GM21737 (cell line): ENCODE data around the gene TMEM196.

ENCODE experiments used
- ATAC-seq: cut with Tn5 transposase; IDR thresholded peaks from one replicate; pipeline ENCODE4 v1.9.1; 2021; ENCODE audit warnings: mild to moderate bottlenecking, moderate library complexity; ENCODE audit not compliant: unreplicated experiment

The TMEM196 gene

DNA sequence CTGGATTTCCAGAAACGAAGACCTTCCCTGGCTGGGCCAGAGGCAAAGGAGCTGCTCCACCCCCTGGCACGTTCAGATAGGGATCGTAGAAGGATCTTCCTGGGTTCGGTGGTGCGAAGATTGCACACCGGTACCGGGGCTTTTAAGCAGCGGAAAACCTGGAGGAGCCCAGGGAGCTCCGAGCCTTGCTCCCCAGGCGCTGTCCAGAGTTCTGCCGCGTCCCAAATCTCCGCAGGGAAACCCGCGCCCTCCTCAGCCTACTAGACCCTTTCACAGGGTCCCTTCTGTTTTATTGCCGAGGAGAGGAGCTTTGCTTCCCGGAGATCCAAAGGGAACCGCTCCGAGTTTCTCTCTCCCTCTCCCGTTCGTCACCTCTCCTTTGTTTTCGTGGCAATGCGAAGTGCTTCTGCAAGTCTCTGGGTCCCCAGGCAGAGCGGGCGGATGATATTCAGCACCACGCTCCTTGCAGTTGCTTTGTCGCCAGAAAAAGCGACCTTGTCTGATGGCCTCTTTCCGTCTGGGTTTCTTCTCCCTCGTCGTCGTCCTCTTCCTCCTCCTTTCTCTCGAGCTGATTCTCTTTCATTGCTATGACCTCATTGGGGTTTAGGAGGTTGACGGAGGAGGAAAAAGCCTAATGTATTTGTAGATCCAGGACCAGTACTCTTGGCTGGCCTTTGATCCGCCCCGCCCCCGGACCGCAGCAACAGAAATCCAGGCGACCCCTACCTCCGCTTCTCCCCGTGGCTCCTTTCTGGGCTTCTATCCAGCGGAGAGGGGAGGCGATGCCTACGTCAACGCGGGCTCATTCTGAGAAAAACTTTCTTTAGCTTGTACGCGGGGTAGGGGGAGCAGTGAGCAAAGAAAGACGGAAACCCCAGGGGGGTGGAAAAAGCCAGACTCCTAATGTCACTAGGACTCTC lies at the start of gene TMEM196:
TSS of gene TMEM196 (minus strand) at position 777 of the 920 bp plus-strand sequence. CDS start 921 bp downstream, outside the sequence.
- no peak for ATAC-seq

GRCh38 chr7:19816128-19816527 lies 42.7 kb upstream of the TMEM196 start:
- ATAC-seq, result no peak

DNA sequence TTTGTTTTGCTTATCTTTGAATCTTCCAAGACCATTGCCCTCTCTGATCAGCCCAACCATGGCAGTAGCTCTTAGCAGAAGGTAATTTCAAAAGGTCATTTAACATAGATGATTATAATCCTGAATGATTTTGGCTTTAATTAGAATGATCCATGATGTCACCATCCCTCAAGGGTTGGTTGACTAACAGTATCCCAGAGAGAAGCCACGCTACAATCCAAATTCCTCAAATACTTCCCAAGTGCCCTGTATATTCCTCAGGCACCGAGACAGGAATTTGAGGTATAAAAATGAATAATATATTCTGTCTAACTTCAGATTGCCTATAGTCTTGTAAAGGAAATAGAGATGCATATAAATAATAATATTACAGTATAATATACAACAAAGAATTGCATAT lies 42.1 kb upstream of the TMEM196 start:
- ATAC-seq, result no peak

DNA sequence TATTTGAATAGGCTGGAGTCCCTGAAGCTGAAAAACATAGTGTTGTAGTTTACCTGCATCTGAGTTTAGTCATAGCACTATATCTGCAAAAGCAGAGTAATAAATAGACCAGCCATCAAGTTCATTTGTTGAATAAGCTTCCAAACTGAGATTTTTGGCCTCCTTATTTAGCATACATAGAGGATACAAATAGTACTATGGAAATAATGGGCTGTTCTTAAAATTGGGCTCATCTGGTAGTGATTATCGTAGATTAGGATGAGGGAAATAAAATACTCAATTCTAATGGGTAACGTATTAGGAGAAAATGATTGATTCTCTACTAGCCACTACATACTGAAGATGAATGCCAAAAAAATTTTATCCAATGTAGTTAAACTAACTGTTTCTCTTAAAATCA lies 41.4 kb upstream of the TMEM196 start:
- no peak for ATAC-seq

DNA sequence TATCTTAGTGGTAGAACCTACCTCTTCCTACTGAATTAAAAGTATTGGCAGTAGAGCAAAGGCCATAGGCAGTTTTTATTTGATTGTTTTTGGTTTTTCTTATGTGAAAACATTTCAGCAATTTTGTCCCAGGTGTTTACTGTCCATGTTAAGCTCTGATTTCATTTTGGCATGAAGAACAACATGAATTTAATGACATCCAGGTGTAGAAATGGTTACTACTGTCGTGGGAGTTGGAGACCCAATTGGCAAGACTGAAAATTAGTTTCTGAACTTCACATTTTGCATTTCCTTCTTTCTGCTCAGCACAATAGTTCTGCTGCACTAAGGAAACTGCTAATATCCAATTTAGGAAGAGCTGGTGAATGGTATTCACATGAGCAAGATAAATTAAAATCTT lies 38.0 kb upstream of the TMEM196 start:
- ATAC-seq, result no peak

GRCh38 chr7:19798986-19799385 lies 25.6 kb upstream of the TMEM196 start:
- ATAC-seq, result no peak

- no peak for ATAC-seq
Observed at GRCh38 chr7:19783541-19783940, 10.1 kb upstream of the TMEM196 start.

- no peak for ATAC-seq
Observed at GRCh38 chr7:19776981-19777380, 3.6 kb upstream of the TMEM196 start.

DNA sequence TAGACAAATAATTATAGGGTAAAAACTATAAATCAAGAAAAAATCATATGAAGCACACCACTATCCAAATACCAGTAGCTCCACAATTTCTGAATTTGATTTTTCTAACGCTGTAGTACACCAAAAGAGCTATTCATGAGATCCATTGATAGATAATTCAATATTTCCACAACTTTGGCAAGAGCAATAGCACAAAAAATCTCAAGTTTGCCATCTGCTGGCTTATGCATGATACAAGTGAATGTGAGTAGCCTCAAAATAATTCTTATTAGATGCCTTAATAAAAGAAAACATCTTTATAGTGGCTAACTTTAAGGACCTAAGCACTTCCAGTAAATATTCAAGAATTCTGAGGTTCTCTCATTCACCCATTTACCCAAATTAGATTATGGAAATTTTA lies 2.2 kb upstream of the TMEM196 start:
- ATAC-seq, result no peak

DNA sequence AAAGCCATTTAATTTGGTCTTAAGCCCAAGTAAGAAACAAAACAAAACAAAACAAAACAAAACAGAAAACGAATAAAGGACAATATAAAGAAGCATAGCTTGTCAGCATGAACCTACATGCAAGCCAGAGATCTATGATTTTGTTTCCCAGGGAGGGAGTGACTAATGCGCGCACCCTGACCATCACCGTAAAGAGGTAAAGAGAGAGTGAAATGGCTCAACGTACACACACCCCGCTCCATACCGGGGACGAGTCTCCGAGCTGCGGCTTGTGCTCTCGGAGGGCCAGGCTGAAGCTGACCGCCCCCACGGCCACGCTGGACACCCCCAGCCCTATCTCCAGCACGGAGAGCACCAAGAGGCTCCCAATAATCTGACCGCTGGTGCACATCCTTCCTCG lies 1.1 kb downstream of the TMEM196 start:
- ATAC-seq, result no peak

DNA sequence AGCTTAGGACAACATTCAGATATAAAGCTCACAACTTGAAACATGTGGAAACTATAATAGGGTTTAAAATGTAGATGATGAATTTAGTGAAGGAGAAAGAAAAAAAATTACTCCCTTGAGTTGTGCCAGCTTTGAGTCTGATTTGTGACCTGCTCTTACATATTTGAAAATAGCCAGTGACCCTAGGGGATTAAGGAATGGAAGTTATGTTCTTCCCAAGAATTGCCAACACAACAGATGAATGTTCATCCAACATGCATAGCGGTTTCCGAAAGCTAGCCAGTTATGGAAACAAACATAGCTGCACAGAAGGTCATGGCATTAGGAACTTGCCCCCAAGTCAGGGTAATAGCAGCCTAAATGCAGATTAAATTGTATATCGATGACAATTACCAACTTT lies 10.8 kb downstream of the TMEM196 start:
- ATAC-seq, result no peak

- ATAC-seq, result no peak
Observed at GRCh38 chr7:19754521-19755116, 18.8 kb downstream of the TMEM196 start.

DNA sequence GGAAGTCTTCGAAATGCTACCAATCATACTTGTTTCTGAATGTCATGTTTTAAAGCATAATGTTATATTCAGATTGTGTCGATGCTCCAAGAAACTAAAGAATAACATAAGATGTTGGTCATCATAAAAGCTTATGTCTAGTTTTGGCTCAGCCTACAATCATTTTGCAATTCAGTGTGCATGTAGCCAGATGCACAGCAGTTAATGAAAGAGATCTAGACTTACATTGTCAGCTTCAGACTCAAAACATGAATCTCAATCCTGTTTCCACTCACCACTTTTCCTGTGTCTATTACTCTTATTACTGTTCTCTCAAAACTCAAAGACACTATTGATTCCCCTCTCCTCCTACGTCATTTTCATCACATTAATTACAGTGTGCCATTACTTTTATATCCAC lies 21.4 kb downstream of the TMEM196 start:
- ATAC-seq, result no peak

DNA sequence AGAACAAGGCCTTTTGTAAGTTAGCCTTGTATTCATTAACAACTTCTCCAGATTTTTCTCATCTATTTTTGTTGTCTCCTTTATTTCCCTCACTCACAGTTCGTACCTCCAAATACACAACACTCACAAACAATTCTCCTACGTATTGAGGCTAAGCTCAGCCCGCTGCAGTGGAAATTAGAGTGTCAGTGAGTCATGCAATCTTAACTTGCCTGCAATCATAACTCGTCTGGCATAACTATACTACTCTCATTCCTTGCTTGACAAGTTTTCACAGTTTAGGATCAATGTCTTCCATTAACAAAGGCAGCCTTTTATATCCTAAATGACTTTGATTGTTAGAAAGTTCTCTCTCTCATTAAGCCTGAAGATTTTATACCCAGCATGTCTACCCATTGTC lies 23.8 kb downstream of the TMEM196 start:
- ATAC-seq, result no peak

GRCh38 chr7:19747740-19748339 lies 25.6 kb downstream of the TMEM196 start:
- no peak for ATAC-seq

- ATAC-seq, result no peak
Observed at GRCh38 chr7:19744075-19744474, 29.3 kb downstream of the TMEM196 start.

GRCh38 chr7:19728716-19729115 lies 44.7 kb downstream of the TMEM196 start:
- ATAC-seq, result no peak

DNA sequence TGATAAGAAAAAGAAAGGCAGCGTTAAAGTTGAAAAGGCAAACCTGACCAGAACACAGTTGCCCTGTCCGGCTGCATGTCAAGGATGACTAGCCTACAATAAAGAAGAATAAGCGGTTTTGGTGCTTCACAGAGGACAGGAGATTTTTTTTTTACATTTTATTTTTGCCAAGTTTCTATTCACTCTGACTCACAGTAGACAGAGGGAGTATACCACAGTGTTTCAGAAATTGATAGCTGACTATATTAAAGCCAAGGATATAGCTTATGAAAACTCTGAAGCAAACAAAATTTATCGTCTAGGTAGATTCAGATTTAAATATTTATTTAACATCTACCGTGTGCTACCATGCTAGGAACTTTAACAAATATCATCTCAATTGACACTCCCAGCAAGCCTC lies 47.6 kb downstream of the TMEM196 start:
- no peak for ATAC-seq

DNA sequence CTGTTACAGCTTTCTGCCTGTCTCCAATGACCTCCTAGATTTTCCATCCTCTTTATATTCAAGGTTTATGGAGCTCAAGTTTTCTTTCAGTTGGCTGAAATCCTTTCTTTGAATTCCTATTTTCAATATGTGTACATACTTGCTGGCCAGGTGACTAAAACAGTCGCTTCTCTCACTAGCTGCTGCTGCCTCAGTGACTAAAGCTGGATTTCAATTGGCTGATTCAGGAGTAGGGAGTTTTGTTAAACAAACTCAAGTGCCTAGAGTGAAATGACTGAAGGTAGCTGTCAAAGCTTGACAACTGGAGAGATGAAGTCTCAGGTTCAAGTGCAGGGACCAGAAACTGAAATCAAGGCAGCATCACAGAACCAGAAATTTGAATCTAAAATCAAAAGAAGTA lies 57.9 kb downstream of the TMEM196 start:
- no peak for ATAC-seq

DNA sequence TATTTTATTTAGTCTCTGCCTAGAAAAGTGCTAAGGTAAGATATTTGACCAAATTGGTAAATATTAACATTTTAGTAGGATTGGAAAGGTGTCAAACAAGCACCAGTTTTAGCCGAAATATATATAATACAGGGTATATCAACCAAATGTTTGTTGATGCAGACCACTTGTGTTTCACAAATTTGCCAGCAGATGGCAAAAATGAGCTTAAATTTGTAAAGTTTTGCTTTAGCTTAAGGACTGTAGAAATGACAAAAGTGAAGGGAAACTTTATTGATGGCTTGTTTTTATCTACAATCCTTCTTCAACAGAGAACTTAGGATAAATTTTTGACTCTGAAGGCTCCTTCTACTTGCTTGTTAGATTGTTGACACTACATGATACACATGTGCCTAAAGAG lies 59.7 kb downstream of the TMEM196 start:
- no peak for ATAC-seq

- ATAC-seq, result no peak
Observed at GRCh38 chr7:19709249-19709578, 64.2 kb downstream of the TMEM196 start.
